BE2C (cell line): ENCODE results near the gene MANBA.

Experiments used
- DNase-seq: peaks from one replicate; pipeline ENCODE4 v3.0.0-alpha.2; 2020
- H3K27me3 ChIP-seq: fragments of 250-450 bp; sonication (Bioruptor Pico); 2 replicates; pipeline ENCODE4 v1.5.1; 2020; ENCODE audit warnings: mild to moderate bottlenecking
- H3K36me3 ChIP-seq: fragments of 250-450 bp; sonication (Bioruptor Pico); 2 replicates; pipeline ENCODE4 v1.5.1; 2020; ENCODE audit warnings: mild to moderate bottlenecking
- H3K4me1 ChIP-seq: fragments of 250-450 bp; sonication (Bioruptor Pico); 2 replicates; pipeline ENCODE4 v1.5.1; 2020
- H3K4me3 ChIP-seq: 2 replicates; pipeline ENCODE4 v1.5.1; 2011; ENCODE audit warnings: low read depth, low read length
- H3K9me3 ChIP-seq: fragments of 250-450 bp; sonication (Bioruptor Pico); 2 replicates; pipeline ENCODE4 v1.5.1; 2020
- TF ChIP-seq, protein P1 (sequence below): IDR thresholded peaks from 2 replicates; pipeline ENCODE4 v1.5.1; 2012; ENCODE audit warnings: mild to moderate bottlenecking, low read depth, low read length

Gene MANBA

GRCh38 chr4:102593147-102593546, 167.6 kb downstream of the MANBA start:
- H3K27me3 ChIP-seq = no peaks in the 10 kb centered on the region
- TF ChIP-seq, protein P1, sequence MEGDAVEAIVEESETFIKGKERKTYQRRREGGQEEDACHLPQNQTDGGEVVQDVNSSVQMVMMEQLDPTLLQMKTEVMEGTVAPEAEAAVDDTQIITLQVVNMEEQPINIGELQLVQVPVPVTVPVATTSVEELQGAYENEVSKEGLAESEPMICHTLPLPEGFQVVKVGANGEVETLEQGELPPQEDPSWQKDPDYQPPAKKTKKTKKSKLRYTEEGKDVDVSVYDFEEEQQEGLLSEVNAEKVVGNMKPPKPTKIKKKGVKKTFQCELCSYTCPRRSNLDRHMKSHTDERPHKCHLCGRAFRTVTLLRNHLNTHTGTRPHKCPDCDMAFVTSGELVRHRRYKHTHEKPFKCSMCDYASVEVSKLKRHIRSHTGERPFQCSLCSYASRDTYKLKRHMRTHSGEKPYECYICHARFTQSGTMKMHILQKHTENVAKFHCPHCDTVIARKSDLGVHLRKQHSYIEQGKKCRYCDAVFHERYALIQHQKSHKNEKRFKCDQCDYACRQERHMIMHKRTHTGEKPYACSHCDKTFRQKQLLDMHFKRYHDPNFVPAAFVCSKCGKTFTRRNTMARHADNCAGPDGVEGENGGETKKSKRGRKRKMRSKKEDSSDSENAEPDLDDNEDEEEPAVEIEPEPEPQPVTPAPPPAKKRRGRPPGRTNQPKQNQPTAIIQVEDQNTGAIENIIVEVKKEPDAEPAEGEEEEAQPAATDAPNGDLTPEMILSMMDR = no peak
- H3K4me1 ChIP-seq = no peaks in the 10 kb centered on the region
- DNase-seq = no peak
- peaks cover 14% of the 10 kb centered on the region for H3K36me3 ChIP-seq
- no peaks in the 10 kb centered on the region for H3K9me3 ChIP-seq
- no peak overlapping the region for H3K4me3 ChIP-seq

DNA sequence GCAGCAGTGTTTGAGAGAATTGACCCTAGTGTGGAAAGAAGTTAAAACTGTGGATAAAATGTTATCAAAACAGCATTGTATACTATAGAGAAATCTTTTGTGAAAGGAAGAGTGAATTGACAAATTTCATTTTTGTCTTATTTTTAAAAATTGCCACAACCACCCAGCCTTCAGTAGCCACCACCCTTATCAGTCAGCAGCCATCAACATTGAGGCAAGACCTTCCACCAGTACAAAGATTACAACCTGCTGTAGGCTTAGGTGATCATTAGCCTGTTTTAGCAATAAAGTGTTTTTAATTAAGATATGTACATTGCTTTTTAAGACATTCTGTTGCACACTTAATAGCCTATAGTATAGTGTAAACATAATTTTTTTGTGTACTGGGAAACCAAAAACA, 168.5 kb downstream of the MANBA start:
- Histone ChIP-seq H3K9me3 (no peaks in the 10 kb centered on the region), H3K36me3 (peaks cover 11% of the 10 kb centered on the region), H3K27me3 (no peaks in the 10 kb centered on the region), H3K4me1 (no peaks in the 10 kb centered on the region), H3K4me3 (no peak overlapping the region)
- DNase-seq = no peak
- TF ChIP-seq, protein P1 = no peak

DNA sequence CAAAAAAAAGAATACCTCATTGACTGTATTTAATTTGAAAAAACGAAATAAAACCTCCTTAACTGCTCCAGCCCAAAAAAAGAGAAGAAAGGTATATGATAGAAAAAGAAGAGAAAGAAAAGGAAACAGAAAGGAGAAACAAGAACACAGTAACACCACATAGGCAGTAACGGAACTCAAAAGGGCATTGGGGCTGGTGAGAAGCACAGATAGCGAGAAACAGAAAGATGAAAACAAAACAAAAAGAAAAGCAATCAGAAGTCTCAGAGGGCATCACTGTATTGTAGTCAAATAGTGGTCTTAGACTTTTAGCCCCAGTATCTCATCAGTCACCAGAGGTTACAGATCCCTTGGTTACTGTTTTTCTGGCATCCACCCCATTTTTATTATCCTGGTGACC, 171.0 kb downstream of the MANBA start:
- H3K9me3 ChIP-seq = no peaks in the 10 kb centered on the region
- no peak for DNase-seq
- H3K4me1 ChIP-seq = no peaks in the 10 kb centered on the region
- no peak overlapping the region for H3K4me3 ChIP-seq
- TF ChIP-seq, protein P1 = no peak
- H3K36me3 ChIP-seq = peaks cover 4% of the 10 kb centered on the region; the same call in 1 of the 2 replicates
- H3K27me3 ChIP-seq = no peaks in the 10 kb centered on the region

DNA sequence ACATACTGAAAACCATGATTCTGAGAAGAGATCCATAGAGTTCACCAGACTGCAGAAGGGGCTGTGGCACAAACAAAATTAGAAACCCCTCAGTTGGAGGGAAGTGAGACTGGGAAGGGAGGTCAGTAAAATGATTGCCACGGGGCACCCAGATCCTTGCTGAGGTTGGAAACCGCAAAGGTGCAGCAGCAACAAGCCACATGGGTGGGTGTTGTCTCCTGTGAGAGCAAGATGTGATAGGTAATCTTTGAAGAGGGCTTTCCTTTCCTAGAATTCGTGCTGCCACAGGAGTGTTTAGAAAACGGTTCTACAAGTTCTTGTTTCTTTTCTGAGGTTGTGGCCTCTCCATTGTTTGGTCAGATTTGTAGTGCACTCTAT, 174.1 kb downstream of the MANBA start:
- no peak overlapping the region for H3K4me3 ChIP-seq
- no peaks in the 10 kb centered on the region for H3K4me1 ChIP-seq
- H3K27me3 ChIP-seq = no peaks in the 10 kb centered on the region
- no peak for DNase-seq
- TF ChIP-seq, protein P1 = no peak
- H3K36me3 ChIP-seq = peaks cover 12% of the 10 kb centered on the region
- H3K9me3 ChIP-seq = no peaks in the 10 kb centered on the region

GRCh38 chr4:102586002-102586643, 174.6 kb downstream of the MANBA start:
- H3K36me3 ChIP-seq = peaks cover 12% of the 10 kb centered on the region
- H3K4me1 ChIP-seq = no peaks in the 10 kb centered on the region
- DNase-seq = no peak
- H3K27me3 ChIP-seq = no peaks in the 10 kb centered on the region
- TF ChIP-seq, protein P1 = no peak
- no peaks in the 10 kb centered on the region for H3K9me3 ChIP-seq
- H3K4me3 ChIP-seq = no peak overlapping the region

DNA sequence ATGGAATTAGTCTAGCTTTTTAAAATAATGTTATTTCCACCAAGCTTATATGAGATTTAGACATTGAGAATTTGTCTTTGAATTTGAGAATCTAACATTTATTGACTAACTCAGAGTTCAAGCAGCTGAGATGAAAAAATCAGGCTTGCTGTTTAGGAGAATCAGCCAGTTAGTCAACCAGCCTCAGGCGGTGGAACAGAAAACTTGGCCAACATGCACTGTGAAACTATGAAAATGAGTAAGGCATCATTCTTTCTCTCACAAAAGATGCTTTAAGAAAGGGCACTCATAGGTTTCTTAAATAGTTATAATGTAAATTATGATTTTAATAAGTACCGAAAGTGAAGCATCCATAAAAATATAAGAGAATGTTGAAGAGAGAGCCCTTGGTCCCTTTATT, 175.4 kb downstream of the MANBA start:
- no peak for DNase-seq
- H3K36me3 ChIP-seq = peaks cover 12% of the 10 kb centered on the region
- no peaks in the 10 kb centered on the region for H3K9me3 ChIP-seq
- no peaks in the 10 kb centered on the region for H3K4me1 ChIP-seq
- H3K4me3 ChIP-seq = no peak overlapping the region
- TF ChIP-seq, protein P1 = no peak
- H3K27me3 ChIP-seq = no peaks in the 10 kb centered on the region
